Activated CD4-positive, alpha-beta T cell treated with anti-CD3 and anti-CD28 coated beads for 24 hours (primary cell): Measurements from ENCODE around the gene CCL17.
A peak's percentile ranks its signal among the peaks of the same experiment; 100 is the strongest.

Source experiments
- DNase-seq, 2 donors: peaks; one replicate each; pipeline ENCODE4 v3.0.0-alpha.2; 2020; ENCODE audit warnings: low read depth in 2 of 2

The CCL17 gene

DNA sequence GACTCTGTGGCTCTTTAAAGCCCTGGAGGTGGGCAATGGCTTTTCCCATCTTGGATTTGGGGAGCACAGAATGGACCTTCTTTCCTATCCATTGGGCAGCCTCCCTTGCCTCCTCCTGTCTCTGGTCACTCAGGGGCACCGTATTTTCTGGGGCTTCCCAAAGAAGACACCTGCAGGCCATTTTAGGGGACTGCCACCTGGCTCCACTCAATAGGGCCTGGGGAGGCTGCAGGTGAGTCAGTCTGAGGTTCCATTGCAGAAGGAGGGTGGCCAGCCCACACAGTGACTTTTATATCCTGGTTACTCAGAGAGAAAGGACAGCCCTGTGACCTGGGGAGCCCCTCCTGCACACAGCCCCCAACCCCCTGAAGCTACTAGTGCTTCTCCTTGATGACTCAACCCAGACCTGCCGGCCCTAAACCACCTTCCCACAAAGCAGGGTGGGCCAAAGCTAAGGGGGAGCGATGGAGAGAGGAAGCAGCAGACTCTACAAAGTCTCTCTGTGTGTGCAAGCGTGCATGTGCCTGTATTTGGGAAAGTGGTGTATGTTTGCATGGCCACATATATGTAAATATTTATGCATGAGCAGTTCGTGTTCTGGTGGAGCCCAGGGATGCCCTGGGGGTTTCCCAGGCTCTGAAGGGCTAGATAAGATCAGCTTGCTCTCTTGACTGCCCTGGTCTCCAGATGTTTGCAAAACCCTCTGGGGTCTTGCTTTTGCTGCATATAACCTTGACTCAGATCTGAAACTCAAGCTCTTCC is 27.3 kb upstream of the CCL17 start:
- DNase-seq: peak in 1 of 2 donors; percentile 10

GRCh38 chr16:57379579-57379978 is 25.0 kb upstream of the CCL17 start:
- DNase-seq: no peak

GRCh38 chr16:57380671-57381462 is 23.7 kb upstream of the CCL17 start:
- no peak for DNase-seq

DNA sequence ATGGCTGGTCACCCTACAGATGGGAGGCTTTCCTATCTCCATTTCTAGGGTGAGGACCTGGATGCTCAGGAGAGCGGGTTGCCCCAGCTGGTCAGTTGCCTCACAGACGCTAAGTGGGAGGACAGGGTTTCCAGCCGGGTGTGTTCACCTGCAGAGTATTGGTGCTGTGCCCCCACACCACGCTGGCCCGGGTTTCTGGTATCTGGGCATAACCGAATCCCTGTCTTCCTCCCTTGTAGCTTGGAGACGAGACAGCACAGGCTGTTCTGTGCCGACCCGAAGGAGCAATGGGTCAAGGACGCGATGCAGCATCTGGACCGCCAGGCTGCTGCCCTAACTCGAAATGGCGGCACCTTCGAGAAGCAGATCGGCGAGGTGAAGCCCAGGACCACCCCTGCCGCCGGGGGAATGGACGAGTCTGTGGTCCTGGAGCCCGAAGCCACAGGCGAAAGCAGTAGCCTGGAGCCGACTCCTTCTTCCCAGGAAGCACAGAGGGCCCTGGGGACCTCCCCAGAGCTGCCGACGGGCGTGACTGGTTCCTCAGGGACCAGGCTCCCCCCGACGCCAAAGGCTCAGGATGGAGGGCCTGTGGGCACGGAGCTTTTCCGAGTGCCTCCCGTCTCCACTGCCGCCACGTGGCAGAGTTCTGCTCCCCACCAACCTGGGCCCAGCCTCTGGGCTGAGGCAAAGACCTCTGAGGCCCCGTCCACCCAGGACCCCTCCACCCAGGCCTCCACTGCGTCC is 22.6 kb upstream of the CCL17 start:
- no peak for DNase-seq

GRCh38 chr16:57382535-57383275 is 21.9 kb upstream of the CCL17 start:
- no peak for DNase-seq

GRCh38 chr16:57383276-57384247 is 21.0 kb upstream of the CCL17 start:
- DNase-seq: no peak

DNA sequence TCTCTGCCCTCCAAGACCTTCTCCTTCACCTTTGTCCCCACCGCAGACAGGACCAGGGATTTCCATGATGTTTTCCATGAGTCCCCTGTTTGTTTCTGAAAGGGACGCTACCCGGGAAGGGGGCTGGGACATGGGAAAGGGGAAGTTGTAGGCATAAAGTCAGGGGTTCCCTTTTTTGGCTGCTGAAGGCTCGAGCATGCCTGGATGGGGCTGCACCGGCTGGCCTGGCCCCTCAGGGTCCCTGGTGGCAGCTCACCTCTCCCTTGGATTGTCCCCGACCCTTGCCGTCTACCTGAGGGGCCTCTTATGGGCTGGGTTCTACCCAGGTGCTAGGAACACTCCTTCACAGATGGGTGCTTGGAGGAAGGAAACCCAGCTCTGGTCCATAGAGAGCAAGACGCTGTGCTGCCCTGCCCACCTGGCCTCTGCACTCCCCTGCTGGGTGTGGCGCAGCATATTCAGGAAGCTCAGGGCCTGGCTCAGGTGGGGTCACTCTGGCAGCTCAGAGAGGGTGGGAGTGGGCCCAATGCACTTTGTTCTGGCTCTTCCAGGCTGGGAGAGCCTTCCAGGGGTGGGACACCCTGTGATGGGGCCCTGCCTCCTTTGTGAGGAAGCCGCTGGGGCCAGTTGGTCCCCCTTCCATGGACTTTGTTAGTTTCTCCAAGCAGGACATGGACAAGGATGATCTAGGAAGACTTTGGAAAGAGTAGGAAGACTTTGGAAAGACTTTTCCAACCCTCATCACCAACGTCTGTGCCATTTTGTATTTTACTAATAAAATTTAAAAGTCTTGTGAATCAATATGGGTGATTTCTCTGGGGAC is 20.1 kb upstream of the CCL17 start:
- DNase-seq: no peak

- DNase-seq: no peak
Observed at GRCh38 chr16:57385083-57385482, 19.5 kb upstream of the CCL17 start.

DNA sequence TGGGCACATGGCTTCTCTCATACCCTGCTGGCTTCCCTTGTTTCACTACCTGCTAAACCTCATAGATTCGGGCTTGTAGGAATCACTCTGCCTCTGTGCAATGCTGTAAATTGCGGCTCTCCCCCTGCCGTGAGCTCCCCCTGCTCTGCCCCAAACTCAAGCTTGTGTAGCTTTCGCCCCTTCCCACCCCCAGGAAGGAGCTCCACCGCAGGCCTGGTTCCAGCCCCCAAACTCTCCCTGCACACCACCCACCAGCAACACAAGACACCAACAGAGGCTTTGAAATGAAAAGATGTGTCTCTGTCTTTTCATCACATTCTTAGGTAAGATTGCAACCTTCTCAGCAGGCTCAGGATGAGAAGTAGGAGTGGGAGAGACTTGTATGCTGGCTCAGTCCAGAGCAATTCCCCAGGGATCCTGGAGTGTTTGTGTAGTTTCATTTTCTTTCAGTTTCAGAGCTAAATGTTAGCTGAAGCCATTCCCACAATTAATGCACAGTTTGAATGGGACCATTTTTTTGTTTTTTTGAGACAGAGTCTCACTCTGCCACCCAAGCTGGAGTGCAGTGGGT is 18.1 kb upstream of the CCL17 start:
- no peak for DNase-seq

DNA sequence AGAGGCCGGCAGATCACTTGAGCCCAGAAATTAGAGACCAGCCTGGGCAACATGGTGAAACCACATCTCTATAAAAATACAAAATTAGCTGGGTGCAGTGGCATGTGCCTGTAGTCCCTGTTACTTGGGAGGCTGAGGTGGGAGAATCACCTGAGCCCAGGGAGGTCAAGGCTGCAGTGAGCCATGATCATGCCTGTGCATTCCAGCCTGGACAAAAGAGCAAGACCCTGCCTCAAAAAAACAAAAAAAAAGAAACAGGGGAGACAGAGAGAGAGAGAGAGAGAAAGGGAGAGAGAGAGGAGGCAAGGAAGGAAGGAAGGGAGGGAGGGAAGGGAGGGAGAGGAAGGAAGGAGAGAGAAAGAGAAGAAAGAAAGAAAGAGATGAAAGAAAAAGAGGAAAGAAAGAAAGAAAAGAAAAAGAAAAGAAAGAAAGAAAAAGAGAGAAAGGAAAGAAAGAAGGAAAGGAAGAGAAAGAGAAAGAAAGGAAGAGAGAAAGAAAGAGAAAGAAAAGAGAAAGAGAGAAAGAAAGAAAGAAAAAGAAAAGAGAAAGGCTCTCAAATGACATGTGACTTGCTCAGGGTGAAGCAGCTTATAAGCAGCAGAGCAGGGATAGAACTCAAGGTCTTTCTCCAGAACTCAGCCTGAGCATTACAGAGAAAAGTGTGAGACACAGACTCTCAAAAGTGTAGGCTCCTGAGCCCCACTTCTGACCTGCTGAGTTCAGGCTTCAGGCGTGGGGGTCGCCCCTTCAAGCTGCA is 16.8 kb upstream of the CCL17 start:
- DNase-seq: no peak

GRCh38 chr16:57388359-57389086 is 16.0 kb upstream of the CCL17 start:
- no peak for DNase-seq

DNA sequence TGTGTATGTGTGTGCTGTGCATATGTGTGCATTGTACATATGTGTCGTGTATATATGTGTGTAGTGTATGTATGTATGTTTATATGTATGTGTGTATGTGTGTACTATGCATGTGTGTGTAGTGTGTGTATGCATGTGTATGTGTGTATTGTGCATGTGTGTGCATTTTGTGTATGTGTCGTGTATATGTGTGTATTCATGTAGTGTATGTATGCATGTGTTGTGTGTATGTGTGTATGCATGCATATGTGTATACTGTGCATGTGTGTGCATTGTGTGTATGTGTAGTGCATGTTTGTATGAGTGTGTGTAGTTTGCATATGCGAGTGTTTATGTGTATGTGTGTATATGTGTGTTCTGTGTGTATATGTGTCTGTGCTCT is 15.5 kb upstream of the CCL17 start:
- no peak for DNase-seq

GRCh38 chr16:57390636-57391295 is 13.8 kb upstream of the CCL17 start:
- no peak for DNase-seq

GRCh38 chr16:57391300-57391699 is 13.3 kb upstream of the CCL17 start:
- no peak for DNase-seq

DNA sequence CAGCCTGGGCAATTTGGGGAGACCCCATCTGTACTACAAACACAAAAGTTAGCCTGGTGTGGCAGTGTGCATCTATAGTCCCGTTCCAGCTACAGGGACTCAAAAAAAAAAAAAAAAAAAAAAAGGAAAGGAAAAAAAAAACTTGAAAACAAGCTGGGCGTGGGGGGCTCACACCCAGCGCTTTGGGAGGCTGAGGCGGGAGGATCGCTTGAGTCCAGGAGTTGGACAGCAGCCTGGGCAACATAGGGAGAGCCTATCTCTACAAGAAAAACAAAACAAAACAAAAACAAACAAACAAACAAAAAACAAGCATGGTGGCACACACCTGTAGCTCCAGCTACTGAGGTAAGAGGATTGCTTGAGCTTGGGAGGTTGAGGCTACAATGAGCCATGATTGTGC is 12.9 kb upstream of the CCL17 start:
- no peak for DNase-seq

DNA sequence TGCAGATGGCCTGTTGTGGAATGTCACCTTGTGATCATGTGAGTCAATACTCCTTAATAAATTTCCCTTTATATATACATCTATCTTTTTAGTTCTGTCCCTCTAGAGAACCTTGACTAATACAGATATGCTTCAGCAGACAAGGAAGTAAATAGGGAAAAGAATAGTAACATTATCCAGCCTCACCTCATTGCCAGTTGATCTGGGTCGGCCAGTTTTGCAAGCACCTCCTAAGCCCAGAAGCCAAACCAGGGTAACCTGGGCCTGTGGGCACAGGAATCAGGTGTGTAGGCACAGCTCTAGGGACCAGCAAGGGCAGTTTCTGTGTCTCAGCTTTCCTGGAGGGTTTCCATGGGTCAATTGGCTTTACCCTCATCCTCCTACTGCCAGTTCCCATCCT is 11.9 kb upstream of the CCL17 start:
- DNase-seq: no peak

- DNase-seq: no peak
Observed at GRCh38 chr16:57394444-57394843, 10.1 kb upstream of the CCL17 start.
